HCT116 (cell line): ENCODE data around the gene ERBB4.

ENCODE experiments used
- EZH2 ChIP-seq: fragments of 200-600 bp; sonication (generic); IDR thresholded peaks from 2 replicates; pipeline ENCODE4 v1.6.1; 2017; ENCODE audit warnings: antibody characterized with exemption, mixed run types
- POLR2A ChIP-seq: IDR thresholded peaks from 2 replicates; pipeline ENCODE4 v1.7.0; 2011; ENCODE audit warnings: borderline replicate concordance; ENCODE audit not compliant: insufficient read depth, insufficient read length; ENCODE audit errors: extremely low read depth
- TF ChIP-seq, protein P1 (sequence below), 3 experiments: fragments of 200-600 bp in 1 of 3; sonication (generic) in 1 of 3; IDR thresholded peaks in 2 of 3; conservative IDR thresholded peaks in 1 of 3; 2 replicates each; pipeline ENCODE4 v1.5.1; 2012 to 2017; ENCODE audit warnings: low read depth in 2 of 3, low read length in 2 of 3, antibody characterized with exemption in 1 of 3, borderline replicate concordance in 1 of 3, control low read depth in 1 of 3, mild to moderate bottlenecking in 1 of 3, mixed read lengths in 1 of 3, mixed run types in 1 of 3, moderate library complexity in 1 of 3; ENCODE audit not compliant: insufficient read depth in 1 of 3

DNA sequence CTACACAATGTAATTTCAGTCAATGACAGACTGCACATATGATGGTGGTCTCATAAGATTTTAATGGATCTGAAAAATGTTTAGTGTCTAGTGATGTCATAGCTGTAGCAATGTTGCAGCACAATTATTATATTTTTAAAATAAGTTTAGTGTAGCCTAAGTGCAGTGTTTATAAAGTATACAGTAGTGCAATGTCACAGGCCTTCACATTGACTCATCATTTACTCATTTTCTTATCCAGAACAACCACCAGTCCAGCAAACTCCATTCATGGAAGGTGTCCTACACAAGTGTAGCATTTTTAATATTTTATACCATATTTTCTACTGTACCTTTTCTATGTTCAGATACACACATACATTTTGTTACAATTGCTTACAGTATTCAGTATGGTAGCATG, 663.1 kb downstream of the ERBB4 start:
- TF ChIP-seq POLR2A (no peak), EZH2 (no peak)
- TF ChIP-seq, protein P1, sequence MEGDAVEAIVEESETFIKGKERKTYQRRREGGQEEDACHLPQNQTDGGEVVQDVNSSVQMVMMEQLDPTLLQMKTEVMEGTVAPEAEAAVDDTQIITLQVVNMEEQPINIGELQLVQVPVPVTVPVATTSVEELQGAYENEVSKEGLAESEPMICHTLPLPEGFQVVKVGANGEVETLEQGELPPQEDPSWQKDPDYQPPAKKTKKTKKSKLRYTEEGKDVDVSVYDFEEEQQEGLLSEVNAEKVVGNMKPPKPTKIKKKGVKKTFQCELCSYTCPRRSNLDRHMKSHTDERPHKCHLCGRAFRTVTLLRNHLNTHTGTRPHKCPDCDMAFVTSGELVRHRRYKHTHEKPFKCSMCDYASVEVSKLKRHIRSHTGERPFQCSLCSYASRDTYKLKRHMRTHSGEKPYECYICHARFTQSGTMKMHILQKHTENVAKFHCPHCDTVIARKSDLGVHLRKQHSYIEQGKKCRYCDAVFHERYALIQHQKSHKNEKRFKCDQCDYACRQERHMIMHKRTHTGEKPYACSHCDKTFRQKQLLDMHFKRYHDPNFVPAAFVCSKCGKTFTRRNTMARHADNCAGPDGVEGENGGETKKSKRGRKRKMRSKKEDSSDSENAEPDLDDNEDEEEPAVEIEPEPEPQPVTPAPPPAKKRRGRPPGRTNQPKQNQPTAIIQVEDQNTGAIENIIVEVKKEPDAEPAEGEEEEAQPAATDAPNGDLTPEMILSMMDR (IDR thresholded peaks at IDR 0.05 in 2 of 3, conservative IDR thresholded peaks at IDR 0.05 in 1 of 3; ENCODE audit: borderline replicate concordance in 1 of 3, insufficient read depth in 1 of 3, low read depth in 2 of 3, low read length in 2 of 3), result no peak
